ENCODE data around the gene CCNA2.

CCNA2 gene

DNA sequence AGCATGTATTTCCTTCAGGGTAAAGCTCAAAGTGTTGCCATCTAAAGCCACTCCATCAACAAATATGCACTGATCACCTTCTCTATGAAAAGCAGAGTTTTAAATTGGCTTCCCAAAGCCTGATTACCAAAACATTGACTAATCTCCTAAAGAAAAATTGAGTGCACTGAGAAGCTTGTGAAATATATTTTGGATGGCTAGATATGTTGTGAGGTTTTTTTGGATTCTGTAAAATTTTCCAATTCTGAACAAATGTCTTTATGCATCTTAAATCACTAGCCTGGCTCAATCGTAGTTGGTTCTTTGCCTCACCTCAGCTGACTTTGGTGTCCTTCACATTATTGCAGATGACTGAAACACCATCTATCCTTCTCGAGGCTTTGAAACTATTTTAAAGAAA is 37.5 kb downstream of the CCNA2 start:
- TF ChIP-seq, protein P1, sequence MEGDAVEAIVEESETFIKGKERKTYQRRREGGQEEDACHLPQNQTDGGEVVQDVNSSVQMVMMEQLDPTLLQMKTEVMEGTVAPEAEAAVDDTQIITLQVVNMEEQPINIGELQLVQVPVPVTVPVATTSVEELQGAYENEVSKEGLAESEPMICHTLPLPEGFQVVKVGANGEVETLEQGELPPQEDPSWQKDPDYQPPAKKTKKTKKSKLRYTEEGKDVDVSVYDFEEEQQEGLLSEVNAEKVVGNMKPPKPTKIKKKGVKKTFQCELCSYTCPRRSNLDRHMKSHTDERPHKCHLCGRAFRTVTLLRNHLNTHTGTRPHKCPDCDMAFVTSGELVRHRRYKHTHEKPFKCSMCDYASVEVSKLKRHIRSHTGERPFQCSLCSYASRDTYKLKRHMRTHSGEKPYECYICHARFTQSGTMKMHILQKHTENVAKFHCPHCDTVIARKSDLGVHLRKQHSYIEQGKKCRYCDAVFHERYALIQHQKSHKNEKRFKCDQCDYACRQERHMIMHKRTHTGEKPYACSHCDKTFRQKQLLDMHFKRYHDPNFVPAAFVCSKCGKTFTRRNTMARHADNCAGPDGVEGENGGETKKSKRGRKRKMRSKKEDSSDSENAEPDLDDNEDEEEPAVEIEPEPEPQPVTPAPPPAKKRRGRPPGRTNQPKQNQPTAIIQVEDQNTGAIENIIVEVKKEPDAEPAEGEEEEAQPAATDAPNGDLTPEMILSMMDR (conservative IDR thresholded peaks at IDR 0.05), result no peak
- TF ChIP-seq ZFX (IDR thresholded peaks at IDR 0.05), result no peak
- no peak overlapping the region for H3K27ac ChIP-seq

DNA sequence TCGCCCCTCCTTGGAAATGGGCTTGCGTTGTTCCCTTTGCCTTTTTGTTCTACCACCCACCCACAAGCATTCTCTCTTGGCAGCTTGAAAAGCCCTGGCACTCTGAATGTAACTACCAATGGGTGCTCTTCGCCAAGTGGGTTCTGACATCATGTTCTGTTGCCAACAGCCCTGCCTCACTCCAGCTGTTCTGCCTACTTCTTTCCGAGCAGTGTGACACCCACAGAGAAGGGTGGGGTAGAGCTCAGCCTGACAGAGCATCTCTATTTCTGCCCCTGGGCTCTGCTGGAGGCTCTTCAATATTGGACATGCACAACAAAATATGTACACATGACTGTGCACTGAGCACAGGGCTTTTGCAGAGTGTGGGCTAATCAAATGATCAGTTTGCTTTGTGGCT is 38.2 kb downstream of the CCNA2 start:
- TF ChIP-seq, protein P1 (conservative IDR thresholded peaks at IDR 0.05), result no peak
- no peak for TF ChIP-seq ZFX (IDR thresholded peaks at IDR 0.05)
- no peak overlapping the region for H3K27ac ChIP-seq

DNA sequence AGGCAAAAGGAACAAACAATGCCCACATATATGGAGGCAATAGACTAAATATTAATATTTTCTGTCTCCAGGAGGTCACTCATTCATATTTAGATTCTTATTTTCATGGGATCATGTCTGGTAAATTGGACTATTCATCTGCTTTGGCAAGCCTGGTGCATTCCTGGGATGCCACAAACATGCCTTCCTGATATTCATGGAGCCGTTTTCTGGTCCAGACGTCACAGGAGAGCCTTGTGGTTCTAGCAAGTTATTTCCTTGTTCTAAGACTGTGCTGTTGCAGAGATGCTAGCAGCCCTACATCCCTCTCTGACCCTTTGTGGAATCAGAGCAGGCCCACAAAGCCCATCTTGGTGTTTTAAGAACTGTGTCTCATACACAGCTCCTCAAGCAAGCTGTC is 38.7 kb downstream of the CCNA2 start:
- no peak overlapping the region for H3K27ac ChIP-seq
- TF ChIP-seq, protein P1 (conservative IDR thresholded peaks at IDR 0.05), result no peak
- TF ChIP-seq ZFX (IDR thresholded peaks at IDR 0.05), result no peak

DNA sequence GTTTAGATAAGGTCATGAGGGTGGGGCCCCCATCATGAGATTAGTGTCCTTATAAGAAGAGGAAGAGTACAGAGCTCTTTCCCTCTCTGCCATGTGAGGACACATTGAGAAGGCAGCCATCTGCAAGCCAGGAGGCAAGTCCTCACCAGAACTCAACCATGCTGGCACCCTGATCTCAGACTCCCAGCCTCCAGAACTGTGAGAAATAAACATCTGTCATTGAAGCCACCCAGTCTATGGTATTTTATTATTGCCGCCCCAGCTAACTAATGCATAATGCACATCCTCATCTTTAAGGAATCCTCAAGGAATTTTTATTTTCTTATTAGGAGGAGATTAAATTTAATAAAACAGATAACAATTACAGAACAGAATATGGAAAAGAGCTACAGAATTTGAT is 39.3 kb downstream of the CCNA2 start:
- TF ChIP-seq, protein P1 (conservative IDR thresholded peaks at IDR 0.05), result no peak
- no peak for TF ChIP-seq ZFX (IDR thresholded peaks at IDR 0.05)
- H3K27ac ChIP-seq, result no peak overlapping the region

DNA sequence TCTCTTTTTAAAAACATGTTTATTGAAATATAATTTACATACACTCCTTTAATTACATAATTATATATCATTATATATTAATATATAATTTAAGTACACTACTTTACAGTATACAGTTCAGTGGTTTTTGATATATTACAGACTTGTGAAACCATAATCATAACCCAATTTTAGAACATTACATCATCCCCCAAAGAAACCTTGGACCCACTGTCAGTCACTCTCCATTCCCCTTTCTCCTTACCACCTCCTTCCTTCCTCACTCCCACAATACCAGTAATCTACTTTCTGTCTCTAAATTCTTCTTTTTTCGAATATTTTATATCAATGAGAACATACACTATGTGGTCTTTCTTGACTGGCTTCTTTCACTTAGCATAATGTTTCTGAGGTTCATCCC is 40.5 kb downstream of the CCNA2 start:
- H3K27ac ChIP-seq, result no peak overlapping the region
- no peak for TF ChIP-seq ZFX (IDR thresholded peaks at IDR 0.05)
- TF ChIP-seq, protein P1 (conservative IDR thresholded peaks at IDR 0.05), result no peak

DNA sequence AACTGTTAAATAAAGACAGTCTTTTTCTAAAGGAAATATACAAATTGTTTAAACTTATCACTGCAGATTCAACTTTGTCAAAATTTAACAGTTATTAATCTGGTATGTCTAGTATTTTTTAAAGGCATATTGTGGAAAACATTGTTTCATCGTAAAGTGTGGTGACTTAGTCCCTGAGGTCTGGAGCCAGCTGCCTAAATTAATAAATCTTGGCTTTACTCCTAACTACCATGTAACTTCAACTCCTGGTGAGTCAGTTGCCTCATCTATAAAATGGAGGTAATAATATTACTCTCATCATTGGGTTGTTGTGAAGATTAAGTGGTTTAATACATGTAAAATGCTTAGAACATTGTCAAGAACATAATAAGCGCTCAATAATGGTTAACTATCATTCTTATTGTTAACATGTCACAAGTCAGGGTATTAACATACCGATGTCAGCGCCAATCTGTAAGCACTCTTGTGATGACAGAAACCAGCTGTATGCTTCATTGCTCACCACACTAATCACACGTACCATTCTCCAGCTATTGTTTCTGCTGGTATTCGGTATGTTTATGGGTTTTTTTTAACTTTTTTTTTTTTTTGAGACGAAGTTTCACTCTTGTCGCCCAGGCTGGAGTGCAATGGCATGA is 44.6 kb downstream of the CCNA2 start:
- no peak overlapping the region for H3K27ac ChIP-seq
- TF ChIP-seq, protein P1 (conservative IDR thresholded peaks at IDR 0.05), result no peak
- TF ChIP-seq ZFX (IDR thresholded peaks at IDR 0.05), result no peak

DNA sequence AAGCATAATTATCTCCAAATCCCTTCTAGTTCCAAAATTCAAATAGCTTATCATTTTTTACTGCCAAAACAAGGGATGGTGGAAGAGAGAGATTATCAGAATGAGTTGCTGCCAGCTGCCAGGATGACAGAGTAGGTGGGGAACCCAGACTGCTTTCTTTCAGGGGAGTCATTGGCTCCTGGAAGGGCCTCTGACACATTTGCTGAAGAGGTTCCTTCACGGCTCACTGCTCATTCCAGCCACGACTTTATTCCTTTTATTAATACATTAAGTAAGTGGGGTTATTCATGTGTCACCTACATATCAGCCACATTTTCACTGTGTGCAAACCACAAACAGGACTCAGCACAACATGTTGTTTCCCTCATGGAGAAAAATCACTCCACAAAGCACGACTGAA is 46.1 kb downstream of the CCNA2 start:
- H3K27ac ChIP-seq, result no peak overlapping the region
- TF ChIP-seq, protein P1 (conservative IDR thresholded peaks at IDR 0.05), result no peak
- no peak for TF ChIP-seq ZFX (IDR thresholded peaks at IDR 0.05)

Data from C4-2B (cell line).